NCI-H2029 (cell line): ENCODE data around the gene ULK4.
A peak's percentile ranks its signal among the peaks of the same experiment; 100 is the strongest.
"Not testable (repeated sequence)": the region's sequence is repeated elsewhere in the genome, so short reads cannot be mapped to it uniquely, and the experiment has no call there.

Experiments
- DNase-seq: peaks from one replicate; lab custom pipeline; 2025; lab: John Stamatoyannopoulos, UW

Gene ULK4

GRCh38 chr3:41579861-41580260 is 382.0 kb downstream of the ULK4 start:
- no peak for DNase-seq

GRCh38 chr3:41578798-41579197 is 383.1 kb downstream of the ULK4 start:
- DNase-seq = no peak

- DNase-seq = peak; percentile 32
Measured at GRCh38 chr3:41575724-41576123, 386.2 kb downstream of the ULK4 start.

GRCh38 chr3:41574900-41575299 is 387.0 kb downstream of the ULK4 start:
- DNase-seq = no peak

GRCh38 chr3:41573591-41573990 is 388.3 kb downstream of the ULK4 start:
- no peak for DNase-seq

GRCh38 chr3:41572092-41572491 is 389.8 kb downstream of the ULK4 start:
- DNase-seq = no peak

GRCh38 chr3:41569632-41570305 is 392.1 kb downstream of the ULK4 start:
- DNase-seq = no peak

GRCh38 chr3:41565948-41566514 is 395.9 kb downstream of the ULK4 start:
- no peak for DNase-seq

- no peak for DNase-seq
Measured at GRCh38 chr3:41565003-41565402, 396.9 kb downstream of the ULK4 start.

GRCh38 chr3:41556245-41556644 is 405.7 kb downstream of the ULK4 start:
- DNase-seq = not testable (repeated sequence)

- peak; percentile 53 for DNase-seq
Measured at GRCh38 chr3:41532976-41533375, 428.9 kb downstream of the ULK4 start.

- DNase-seq = no peak
Measured at GRCh38 chr3:41526995-41527573, 434.8 kb downstream of the ULK4 start.

GRCh38 chr3:41525303-41526064 is 436.4 kb downstream of the ULK4 start:
- DNase-seq = no peak

GRCh38 chr3:41523897-41524296 is 438.0 kb downstream of the ULK4 start:
- no peak for DNase-seq

- no peak for DNase-seq
Measured at GRCh38 chr3:41522612-41523011, 439.3 kb downstream of the ULK4 start.

- DNase-seq = no peak
Measured at GRCh38 chr3:41521010-41521655, 440.8 kb downstream of the ULK4 start.

GRCh38 chr3:41519746-41520145 is 442.2 kb downstream of the ULK4 start:
- no peak for DNase-seq

- no peak for DNase-seq
Measured at GRCh38 chr3:41518626-41519025, 443.3 kb downstream of the ULK4 start.

- no peak for DNase-seq
Measured at GRCh38 chr3:41508063-41508696, 453.7 kb downstream of the ULK4 start.

GRCh38 chr3:41507336-41508062 is 454.4 kb downstream of the ULK4 start:
- DNase-seq = no peak

GRCh38 chr3:41503998-41504623 is 457.8 kb downstream of the ULK4 start:
- DNase-seq = no peak
